HepG2 (cell line): ENCODE measurements around the gene DHX36. TPM values are rescaled to one million over a fixed set of nuclear protein-coding genes. Genes with fewer than 3 reads are reported as not detected.

ENCODE experiments used
- EHMT2 ChIP-seq: fragments of 200-600 bp; sonication (generic); IDR thresholded peaks from 2 replicates; pipeline ENCODE4 v1.7.0; 2017; ENCODE audit warnings: antibody characterized with exemption, low read depth, low read length, borderline replicate concordance
- HDAC2 ChIP-seq: sonication (generic); formaldehyde crosslinking; IDR thresholded peaks from 2 replicates; pipeline ENCODE4 v1.4.0; 2020; ENCODE audit warnings: missing genetic modification reagents
- KAT8 ChIP-seq: IDR thresholded peaks from 2 replicates; pipeline ENCODE4 v1.6.1; 2016; ENCODE audit warnings: missing genetic modification reagents, missing compliant biosample characterization
- MED1 ChIP-seq: sonication (generic); formaldehyde crosslinking; IDR thresholded peaks from 2 replicates; pipeline ENCODE4 v1.4.0; 2020; ENCODE audit warnings: missing genetic modification reagents
- MNT ChIP-seq: fragments of 450-650 bp; IDR thresholded peaks from 2 replicates; pipeline ENCODE4 v1.6.1; 2016
- NCOA2 ChIP-seq: sonication (generic); formaldehyde crosslinking; IDR thresholded peaks from 2 replicates; pipeline ENCODE4 v1.8.0; 2022; ENCODE audit warnings: inconsistent platforms
- PRPF4 ChIP-seq: fragments of 200-400 bp; formaldehyde crosslinking; IDR thresholded peaks from 2 replicates; pipeline ENCODE4 v1.6.1; 2016; ENCODE audit warnings: low read length, low read depth; ENCODE audit not compliant: poor library complexity, severe bottlenecking
- SMAD1 ChIP-seq: sonication (generic); formaldehyde crosslinking; IDR thresholded peaks from 2 replicates; pipeline ENCODE4 v1.4.0; 2020; ENCODE audit warnings: missing genetic modification reagents, low read depth, mild to moderate bottlenecking, borderline replicate concordance
- SMARCC2 ChIP-seq: fragments of 450-650 bp; IDR thresholded peaks from 2 replicates; pipeline ENCODE4 v1.6.1; 2017; ENCODE audit warnings: antibody characterized with exemption, mild to moderate bottlenecking
- ZBTB20 ChIP-seq: sonication (generic); formaldehyde crosslinking; IDR thresholded peaks from 2 replicates; pipeline ENCODE4 v1.8.1; 2023; ENCODE audit warnings: missing genetic modification reagents, low read depth, mild to moderate bottlenecking, borderline replicate concordance
- ZMYM3 ChIP-seq: sonication (generic); formaldehyde crosslinking; IDR thresholded peaks from 2 replicates; pipeline ENCODE4 v1.5.1; 2020; ENCODE audit warnings: mild to moderate bottlenecking, missing genetic modification reagents
- ZNF205 ChIP-seq: IDR thresholded peaks from 2 replicates; pipeline ENCODE4 v1.6.1; 2018; ENCODE audit warnings: missing biosample characterization, missing genetic modification reagents
- ZNF407 ChIP-seq: sonication (generic); formaldehyde crosslinking; IDR thresholded peaks from one replicate; pipeline ENCODE4 v1.5.1; 2020; ENCODE audit warnings: mild to moderate bottlenecking, missing genetic modification reagents; ENCODE audit errors: not compliant biosample characterization
- ZNF564 ChIP-seq: sonication (generic); formaldehyde crosslinking; IDR thresholded peaks from 2 replicates; pipeline ENCODE4 v1.8.1; 2023; ENCODE audit warnings: mild to moderate bottlenecking, missing genetic modification reagents
- ZNF747 ChIP-seq: sonication (generic); formaldehyde crosslinking; IDR thresholded peaks from 2 replicates; pipeline ENCODE4 v1.8.1; 2023; ENCODE audit warnings: missing genetic modification reagents, mild to moderate bottlenecking, borderline replicate concordance
- ZNF780A ChIP-seq: sonication (generic); formaldehyde crosslinking; IDR thresholded peaks from 2 replicates; pipeline ENCODE4 v1.8.0; 2022; ENCODE audit warnings: mild to moderate bottlenecking, missing genetic modification reagents, moderate library complexity
- polyA plus RNA-seq, 8 experiments: library from polyadenylated mRNA; depleted of rRNA in 3 of 8; stranded (reverse) in 7 of 8; unstranded in 1 of 8; fragments of >200 nt; fragmentation: Illumina TruSeq in 4 of 8; extraction: Trizol in 4 of 8; gene quantifications; 2 replicates each; pipeline versions ENCODE4 v1.2.1 to v1.2.3, GENCODE V29; 2011 to 2016; ENCODE audit warnings: low read depth in 4 of 8, missing spikeins in 1 of 8, mixed read lengths in 1 of 8; ENCODE audit not compliant: insufficient read depth in 1 of 8
- total RNA-seq, 5 experiments: library from RNA; depleted of rRNA; stranded (reverse); fragments of >200 nt; fragmentation: Illumina TruSeq; extraction: Trizol; gene quantifications; 2 replicates each; pipeline ENCODE4 v1.2.3, GENCODE V29; 2016; ENCODE audit warnings: low read depth in 1 of 5

Gene DHX36
- total and polyA plus RNA-seq, 2 of the 13 experiments (the other 11 are each of a cell fraction or from before 2014, with no cell fraction given): 30.3 to 44.2 TPM

GRCh38 chr3:154251610-154252009, 72.7 kb downstream of the DHX36 start (continued):
- TF ChIP-seq ZNF407 (CRISPR knock-in tag): no peak
- TF ChIP-seq MNT: peak; percentile 33; the same call in 1 of the 2 replicates
- TF ChIP-seq ZNF747 (CRISPR knock-in tag): no peak
- 0 out of 2 replicates have a peak, but pooled peaks have one; percentile 27 for TF ChIP-seq MED1 (CRISPR knock-in tag)
- peak; percentile 91; the same call in 1 of the 2 replicates for TF ChIP-seq SMARCC2
- TF ChIP-seq ZNF205 (CRISPR knock-in tag): peak; percentile 49; the same call in 1 of the 2 replicates
- TF ChIP-seq ZMYM3 (CRISPR knock-in tag): peak; percentile 41; the same call in 1 of the 2 replicates
- TF ChIP-seq NCOA2: peak; percentile 73
- peak; percentile 84 for TF ChIP-seq HDAC2
- no peak for TF ChIP-seq SMAD1
- peak; percentile 65; the same call in 1 of the 2 replicates for TF ChIP-seq EHMT2
- no peak for TF ChIP-seq PRPF4
- TF ChIP-seq ZNF564 (CRISPR knock-in tag): no peak
- no peak for TF ChIP-seq ZNF780A (CRISPR knock-in tag)
- peak; percentile 27; the same call in 1 of the 2 replicates for TF ChIP-seq KAT8
- peak; percentile 93; the same call in 1 of the 2 replicates for TF ChIP-seq ZBTB20 (CRISPR knock-in tag)
